HPDE6-E6E7 (cell line): ENCODE results near the gene ADM.

Experiments used
- DNase-seq: peaks from one replicate; pipeline ENCODE4 v3.0.0; 2011; ENCODE audit warnings: missing footprints; ENCODE audit errors: extremely low spot score

The ADM gene

DNA sequence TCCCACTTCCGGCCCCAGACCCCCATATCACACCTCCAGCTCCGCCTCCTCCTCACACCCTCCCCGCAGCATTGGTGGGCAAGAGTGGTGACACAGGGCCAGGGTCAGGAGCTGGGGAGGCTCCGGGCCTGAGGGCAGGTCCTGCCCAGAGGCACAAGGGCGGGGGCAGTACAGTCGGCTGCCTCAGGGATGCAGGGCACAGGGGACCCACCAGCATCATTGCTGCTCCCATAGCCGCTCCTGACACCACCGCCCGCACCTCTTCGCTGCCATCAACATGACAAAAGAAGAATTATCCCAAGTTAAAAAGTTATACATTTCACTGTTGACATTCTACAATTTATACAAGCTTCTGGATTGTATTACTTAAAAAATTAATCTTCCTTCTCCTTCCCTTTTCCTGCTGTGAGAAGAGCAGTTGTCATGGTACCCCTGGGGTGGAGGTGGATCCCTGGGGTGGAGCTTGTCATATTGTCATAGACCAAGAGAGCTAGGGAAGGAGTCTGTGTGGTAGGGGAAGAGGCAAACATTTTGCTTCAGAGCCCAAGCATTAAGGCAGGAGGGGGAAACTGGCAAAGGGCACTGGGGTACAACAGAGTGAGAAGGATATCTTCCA lies 15.0 kb upstream of the ADM start:
- no peak for DNase-seq

DNA sequence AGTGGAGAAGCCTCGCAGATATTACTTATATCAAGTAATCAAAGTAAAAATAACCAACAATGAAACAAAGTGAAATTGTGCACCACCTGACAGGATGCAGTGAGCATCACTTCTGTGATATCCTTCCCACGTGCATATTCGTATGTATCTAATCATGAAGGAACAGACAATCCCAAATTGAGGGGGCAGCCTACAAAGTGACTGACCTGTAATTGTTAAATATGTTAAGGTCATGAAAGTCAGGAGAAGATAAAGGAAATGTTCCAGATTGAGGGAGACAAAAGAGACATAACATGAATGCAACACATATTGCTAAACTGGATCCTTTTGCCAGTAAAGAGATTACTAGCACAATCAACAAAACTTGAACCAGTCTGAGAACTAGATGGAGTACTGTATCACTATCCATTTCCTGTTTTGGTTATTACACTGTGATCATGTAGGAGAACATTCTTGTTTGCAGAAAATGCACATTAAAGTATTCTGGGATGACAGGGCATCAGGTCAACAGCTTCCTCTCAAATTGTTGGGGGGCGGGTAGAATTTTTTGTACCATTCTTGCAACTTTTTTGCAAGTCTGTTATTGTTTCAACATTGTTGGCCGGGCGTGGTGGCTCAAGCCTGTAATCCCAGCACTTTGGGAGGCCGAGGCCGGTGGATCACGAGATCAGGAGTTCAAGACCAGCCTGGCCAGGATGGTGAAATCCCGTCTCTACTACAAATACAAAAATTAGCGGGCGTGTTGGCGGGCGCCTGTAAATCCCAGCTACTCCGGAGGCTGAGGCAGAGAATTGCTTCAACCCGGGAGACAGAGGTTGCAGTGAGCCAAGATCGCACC lies 12.9 kb upstream of the ADM start:
- no peak for DNase-seq

DNA sequence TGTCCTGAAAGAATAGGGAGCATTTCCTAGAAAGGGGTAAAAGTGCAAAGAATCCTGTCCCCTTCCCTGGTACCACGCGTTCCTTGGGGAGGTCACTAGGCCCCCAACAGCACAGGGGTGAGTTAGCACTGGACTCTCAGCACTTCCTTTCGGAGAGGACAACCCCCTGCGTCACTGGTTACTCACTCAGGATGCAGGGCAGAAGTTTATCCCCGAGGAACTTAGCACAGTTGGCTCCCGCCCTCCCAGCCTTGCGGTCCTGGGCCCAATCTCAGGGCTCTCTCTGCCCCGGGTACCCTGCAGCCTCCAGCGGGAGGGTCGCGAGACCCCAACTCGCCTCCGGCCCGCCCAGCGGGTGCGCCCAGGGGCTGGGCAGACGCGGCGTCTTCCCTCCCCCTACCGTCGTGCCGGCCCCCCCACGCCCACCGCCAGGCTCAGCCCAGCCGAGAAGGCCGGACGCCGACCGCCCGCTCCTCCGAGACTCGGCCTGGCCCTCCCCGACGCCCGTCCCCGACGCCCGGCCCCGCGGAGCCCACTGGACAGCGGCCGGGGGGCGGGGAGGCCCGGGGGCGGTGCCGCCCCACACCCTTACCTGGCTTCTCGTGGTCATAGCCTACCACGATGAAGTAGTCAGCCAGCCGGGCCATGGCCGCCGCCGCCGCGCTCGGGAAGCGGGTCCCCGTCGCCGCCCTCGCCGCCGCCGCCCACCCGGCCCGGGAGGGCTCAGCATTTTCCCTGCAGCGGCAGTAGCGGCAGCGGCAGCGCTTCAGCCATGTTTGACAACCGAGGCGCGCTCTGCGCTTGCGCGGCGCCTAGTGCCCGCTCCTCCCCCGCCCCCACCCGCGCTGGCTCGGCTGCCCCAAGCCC lies 11.2 kb upstream of the ADM start, which contains the start of gene SBF2:
SBF2 (minus strand) TSS at position 797 of the 867 bp plus-strand sequence; CDS start at position 647, 150 bp downstream.
- no peak for DNase-seq

DNA sequence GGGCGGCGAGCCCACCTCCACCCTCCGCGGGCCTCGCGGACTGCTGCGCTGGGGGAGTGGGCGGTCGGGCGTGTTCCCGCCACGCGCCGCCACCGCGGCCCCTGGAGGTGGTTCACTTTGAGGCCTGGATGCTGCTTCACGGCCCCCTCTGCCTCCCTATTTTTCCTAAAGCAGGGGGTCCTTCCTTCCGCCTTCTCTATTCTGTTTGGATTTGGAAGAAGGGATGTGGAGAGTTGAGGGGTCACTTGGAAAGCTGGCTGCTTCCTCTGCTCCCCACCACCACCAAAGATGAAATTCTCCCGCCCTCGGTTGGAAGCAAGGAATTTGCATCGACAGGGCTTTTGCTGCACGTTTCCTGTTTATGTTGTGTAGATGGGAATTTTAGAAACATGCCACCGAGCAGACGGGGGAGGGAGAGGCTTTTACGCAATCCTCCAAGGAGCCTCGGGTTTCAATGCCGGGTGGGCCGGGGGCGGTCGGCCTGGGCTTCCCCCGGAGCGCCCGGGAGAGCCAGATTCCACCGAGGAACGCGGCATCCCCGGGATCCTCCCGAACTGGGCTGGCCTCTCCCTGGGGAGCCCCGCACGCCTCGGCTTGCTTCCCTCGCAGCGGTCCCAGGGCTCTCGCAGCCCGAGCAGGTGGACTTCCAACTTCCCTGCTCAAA lies 10.5 kb upstream of the ADM start:
- DNase-seq, result no peak

DNA sequence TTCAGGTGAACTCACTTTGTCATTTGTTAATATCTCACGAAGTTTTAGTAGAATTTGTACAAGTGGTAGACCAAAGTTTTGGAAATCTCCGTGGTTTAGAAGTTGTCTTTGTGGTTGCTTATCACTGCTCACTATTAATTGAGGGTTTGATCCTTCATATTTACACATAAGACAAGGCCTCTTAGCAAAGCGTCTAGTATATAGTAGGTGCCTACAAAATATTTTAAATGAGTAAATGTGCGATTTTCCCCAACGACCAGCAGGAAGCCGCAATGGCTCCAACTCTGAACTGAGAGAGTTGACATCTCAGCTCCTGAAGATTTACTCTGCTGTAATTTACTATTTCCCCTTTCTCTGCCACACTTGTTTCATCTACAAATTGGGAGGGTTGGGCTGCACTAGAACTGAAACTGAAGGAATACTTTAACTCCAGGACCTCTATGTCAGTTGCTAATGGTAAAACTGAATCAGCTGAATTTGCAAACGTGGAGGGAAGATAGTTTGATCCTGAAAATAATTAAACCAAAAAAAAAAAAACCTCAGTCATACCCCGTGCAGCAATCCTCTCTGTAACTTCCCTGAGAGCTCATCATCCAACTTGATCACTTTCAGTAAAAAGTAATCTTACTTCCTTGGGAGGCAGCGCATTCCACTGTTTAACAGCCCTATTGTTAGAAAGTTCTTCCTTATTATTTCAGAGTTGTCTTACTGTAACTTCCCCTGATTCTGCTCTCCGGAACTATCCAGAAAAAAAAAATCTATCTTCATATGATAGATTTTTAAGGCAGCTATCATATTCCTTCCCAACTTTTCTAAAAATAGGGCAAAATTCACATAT lies 9.6 kb upstream of the ADM start:
- no peak for DNase-seq

DNA sequence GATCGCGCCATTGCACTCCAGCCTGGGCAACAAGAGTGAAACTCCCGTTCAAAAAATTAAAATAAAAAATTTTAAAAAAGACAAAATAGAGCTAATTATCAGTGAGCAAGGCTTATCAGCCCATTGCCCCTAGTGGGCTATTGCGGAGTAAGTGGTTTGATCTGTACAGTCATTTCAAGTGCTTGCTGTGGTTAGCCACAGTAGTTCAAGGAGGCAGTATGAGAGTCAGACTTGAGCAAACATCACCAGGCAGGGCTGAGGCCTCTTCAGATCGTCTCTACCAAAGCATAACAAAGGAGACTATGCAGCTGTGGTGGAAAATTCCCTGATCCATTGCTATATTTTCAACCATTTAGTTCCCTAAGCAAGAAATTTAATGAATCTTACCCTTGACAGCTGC lies 6.5 kb upstream of the ADM start:
- no peak for DNase-seq

DNA sequence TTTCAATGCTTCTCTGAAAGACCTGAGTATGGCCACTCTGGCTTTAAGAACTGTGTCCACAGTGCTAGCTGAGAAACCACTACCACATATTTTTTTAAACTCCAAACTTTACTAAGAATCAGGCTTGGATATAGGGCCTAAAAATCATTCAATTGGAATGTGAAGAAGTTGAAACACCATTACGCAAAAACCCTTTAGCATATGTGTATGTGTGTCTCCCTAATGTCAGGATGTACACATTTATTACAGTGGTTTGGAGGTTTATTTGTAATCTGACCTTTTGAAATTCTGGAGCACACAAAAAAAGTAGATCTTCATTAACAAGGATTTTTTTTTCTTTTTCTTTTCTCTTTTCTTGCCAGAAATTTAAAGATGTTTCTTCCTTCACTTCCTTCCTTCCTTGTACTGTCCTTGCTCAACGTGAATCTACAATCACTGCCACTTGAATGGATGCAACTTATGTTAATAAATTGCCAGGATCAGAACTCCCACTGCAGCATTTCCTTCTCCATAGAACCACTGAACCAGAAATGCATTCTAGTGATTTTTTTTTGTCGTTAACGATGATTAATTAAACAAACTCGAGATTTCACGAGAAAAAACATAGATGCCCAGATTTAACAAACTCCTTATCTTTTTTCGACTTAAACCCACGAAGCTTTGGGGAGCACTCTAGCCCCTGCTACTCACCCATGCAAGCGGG lies 3.1 kb upstream of the ADM start:
- DNase-seq, result no peak

DNA sequence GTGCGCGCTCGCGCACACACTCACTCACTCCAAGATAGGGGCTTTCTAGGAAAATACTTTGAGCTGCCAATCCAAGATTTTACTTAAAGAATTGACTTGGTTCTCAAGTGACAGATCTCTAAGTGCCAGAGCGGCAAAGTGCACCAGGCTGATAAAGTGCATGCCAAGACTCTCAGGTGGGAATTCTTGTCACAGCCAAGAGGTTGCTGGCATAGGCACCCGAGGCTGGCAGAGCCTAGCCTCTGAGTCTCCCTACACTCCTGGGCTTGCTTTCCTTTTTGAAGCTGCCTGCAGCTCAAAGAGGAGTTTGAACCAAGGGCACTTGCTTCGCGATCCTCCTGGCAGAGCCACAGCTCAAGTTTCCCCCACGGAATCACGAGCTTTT lies 2.5 kb upstream of the ADM start:
- no peak for DNase-seq

DNA sequence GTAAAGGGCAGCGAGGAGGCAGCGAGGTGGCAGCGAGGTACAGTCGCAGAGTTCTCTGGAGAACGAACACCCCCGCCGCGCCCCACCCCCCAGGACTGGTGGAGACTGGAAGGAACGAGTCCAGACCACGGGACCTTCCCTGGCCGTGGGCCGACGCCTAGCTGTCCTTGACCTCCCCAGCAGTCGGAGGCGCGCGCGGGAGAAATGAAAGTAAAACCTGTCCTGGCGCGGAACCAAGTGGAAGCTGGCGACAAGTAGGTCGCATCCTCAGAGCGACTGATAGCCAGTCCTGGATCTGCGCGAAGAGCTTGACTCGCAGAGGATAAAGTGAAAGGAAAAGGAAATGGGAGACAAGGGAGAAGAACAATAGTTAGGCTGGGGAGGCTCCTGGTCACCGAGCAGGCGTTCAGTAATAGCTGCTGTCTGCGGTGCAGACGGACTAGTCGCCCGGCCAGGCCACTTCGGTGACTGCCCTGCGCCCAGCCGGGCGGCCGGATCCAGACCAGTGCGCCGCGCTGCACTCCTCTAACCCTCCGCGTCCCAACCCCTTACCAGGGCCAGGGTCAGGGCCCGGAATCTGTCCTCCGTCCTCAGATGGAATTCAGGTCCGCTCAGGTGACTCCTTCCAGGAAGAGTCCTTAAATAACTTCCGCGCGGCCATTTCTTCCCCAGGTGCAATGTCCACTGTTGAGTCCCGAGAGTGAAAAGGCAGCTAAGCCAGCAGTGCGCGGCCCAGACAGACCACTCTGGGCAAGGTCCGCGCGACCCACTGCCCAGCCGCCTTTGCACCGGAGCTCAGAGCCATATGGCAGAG lies 1.9 kb upstream of the ADM start:
- DNase-seq, result no peak

DNA sequence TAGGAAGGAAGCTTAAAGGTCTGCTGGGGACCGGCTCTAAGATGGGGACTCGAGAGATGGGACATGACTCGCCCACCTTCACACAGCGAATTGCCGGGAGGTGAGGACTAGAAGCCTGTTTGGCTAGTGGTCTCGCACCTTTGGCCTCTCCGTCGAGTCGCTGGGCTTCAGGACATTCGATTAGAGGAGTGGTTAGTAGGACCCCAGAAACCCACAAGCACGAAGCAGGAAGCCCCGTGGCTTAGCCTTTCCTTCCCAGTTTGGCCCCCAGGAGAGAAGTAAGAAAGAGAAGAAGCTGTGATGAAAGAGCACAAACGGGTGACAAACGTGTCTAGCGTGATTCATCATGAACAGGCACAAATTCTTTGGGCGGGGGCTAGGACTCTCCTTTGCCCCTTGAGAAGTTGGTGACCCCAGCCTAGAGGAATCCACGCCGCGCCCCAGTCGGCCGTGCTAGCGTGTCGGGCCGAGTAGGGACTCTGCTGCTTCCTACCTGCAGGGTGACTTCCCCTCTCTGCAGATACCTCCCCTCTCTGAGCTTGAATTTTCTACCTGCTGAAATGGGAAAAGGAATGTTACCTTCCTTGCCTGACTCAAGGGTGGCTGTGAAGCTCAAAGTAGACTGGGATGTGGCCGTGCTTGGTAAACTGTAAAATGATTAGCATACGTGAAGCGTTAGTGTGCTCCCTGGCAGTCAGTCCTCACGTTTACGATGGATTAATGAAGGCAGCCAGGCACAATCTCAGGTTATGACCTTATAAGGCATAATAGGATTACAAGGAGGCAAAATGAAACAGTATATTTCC lies 1.1 kb upstream of the ADM start:
- no peak for DNase-seq

DNA sequence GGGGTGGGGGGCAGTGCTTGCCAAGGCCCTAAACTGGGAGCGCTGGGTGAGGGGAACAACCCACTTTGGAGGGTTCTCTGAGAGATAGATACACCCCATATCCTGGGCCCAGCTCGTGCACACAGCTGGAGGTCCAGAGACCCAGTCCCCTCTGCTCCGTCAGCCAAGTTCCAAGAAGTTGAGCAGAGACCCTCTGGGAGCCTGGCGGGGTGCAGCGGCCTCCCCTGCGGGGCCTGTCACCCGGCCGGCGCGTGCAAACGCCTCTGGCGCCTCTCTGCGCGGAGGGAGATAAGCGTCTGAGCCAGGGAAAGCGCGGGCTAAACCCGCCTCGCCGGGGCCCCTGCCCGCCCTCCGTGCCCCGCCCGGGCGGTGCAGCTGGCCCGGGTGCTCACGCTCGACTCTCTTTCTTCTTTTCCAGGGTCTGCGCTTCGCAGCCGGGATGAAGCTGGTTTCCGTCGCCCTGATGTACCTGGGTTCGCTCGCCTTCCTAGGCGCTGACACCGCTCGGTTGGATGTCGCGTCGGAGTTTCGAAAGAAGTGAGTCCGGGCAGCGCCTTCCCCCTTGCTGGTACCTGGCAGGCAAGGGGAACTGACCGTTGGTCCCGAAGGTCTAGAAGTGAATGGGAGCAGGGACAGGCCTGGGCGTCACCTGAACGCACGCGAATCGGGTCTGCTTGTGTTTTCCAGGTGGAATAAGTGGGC lies 540 bp downstream of the ADM start:
- DNase-seq, result no peak

DNA sequence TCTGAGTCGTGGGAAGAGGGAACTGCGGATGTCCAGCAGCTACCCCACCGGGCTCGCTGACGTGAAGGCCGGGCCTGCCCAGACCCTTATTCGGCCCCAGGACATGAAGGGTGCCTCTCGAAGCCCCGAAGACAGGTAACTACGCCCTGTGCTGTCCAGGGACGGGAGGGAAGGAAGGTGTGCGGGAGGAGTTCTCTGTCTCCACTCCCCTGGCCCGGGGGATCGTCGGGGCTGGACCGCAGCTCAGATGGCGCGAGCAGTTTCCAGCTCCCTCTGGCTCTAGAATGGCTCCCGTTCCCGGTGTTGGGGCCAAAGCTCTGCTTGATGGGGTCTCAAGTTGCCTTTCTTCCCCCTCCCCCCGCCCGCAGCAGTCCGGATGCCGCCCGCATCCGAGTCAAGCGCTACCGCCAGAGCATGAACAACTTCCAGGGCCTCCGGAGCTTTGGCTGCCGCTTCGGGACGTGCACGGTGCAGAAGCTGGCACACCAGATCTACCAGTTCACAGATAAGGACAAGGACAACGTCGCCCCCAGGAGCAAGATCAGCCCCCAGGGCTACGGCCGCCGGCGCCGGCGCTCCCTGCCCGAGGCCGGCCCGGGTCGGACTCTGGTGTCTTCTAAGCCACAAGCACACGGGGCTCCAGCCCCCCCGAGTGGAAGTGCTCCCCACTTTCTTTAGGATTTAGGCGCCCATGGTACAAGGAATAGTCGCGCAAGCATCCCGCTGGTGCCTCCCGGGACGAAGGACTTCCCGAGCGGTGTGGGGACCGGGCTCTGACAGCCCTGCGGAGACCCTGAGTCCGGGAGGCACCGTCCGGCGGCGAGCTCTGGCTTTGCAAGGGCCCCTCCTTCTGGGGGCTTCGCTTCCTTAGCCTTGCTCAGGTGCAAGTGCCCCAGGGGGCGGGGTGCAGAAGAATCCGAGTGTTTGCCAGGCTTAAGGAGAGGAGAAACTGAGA lies 1.4 kb downstream of the ADM start:
- DNase-seq, result no peak

DNA sequence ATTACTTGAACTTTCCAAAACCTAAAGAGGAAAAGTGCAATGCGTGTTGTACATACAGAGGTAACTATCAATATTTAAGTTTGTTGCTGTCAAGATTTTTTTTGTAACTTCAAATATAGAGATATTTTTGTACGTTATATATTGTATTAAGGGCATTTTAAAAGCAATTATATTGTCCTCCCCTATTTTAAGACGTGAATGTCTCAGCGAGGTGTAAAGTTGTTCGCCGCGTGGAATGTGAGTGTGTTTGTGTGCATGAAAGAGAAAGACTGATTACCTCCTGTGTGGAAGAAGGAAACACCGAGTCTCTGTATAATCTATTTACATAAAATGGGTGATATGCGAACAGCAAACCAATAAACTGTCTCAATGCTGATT lies 2.1 kb downstream of the ADM start:
- no peak for DNase-seq

DNA sequence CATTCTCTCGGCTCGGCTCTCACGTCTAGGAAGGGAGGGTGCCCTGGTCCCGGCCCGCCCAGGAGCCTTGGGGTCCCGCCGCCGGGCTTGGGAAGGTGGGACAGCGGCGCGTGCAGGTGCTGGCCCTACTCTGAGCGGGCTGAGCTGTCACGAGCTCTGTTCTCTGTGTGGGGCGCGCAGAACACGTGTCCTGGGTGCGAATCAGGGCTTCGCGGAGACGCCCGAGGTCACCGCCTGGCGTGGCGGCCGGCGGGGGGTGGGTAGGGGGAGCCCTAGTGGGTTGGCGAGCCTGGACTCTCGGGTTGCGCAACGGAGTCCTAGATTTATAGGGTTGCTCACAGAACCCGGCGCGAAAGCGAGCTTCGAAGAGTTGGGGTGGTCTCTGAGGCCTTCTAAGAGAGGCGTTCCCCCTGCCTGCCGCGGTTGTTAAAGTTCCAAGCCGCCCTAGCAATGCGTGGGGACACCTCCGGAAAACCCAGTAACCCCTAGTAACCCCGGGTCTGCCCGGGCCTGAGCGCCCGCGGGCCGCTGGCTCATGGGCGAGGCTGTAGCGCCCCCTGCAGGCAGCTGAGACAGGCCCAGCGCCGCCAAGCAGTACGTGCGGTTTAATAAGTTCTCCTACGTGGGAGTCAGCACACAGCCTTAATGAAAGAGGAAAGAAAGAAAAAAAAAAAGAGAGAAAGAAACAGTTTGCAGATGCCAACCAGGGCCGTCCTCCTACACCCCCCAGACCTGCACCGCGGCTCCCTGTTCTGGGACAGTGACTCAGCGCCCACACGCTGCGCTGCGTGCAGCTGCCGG lies 2.7 kb downstream of the ADM start:
- no peak for DNase-seq

DNA sequence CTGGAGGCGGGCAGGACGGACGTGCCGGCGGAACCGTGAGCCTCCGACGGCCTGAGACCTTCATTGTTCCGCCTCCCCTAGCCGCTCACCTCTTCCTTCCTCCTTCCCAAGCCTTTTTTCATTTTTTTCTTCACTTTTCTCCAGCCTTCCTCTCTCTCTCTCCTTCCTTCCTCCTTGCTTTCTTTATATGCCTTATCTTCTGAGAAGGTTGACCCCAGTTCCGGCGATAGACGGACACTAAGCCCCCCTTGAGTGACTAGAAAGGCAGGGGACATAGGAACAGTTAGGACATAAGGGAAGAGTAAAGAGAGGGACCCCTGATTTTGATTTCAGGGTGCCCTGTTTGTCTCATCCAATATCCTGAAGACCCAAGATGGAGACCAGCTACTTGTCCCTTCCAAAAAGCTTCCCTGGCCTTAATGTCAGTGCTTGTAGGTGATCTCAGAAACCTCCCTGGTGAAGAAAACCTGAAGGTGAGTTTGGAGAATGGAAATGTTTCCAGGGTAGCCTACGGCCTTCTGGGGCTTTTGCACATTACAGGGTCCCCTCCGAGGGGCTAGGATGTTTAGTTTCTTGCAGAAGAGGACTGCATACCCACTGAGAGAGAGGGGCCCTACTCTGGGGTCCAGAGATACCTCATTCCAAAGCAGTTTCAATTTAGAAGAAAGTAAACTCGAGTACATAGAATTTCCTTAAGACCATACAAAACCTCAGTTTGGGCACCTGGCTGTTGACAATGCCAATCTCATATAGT lies 3.5 kb downstream of the ADM start:
- DNase-seq, result no peak
